Muscle of arm (tissue), 12 donors: ENCODE results near the gene MED23. TPM values are rescaled to one million over a fixed set of nuclear protein-coding genes. Genes with fewer than 3 reads are reported as not detected.

Experiments used
- polyA plus RNA-seq, 12 donors: library from polyadenylated mRNA; unstranded; fragments of 120-200 nt; gene quantifications; one replicate each; pipeline ENCODE4 v1.2.1, GENCODE V29; 2013; ENCODE audit not compliant: insufficient read length in 12 of 12

MED23 gene
- polyA plus RNA-seq, 12 donors = 12.2 to 36.4 (median 25.9) TPM; not detected in 1

Other genes with a start within 250 kb of the MED23 start
- gene ARG1, start 55.0 kb downstream of the MED23 start, polyA plus RNA-seq = 1 to 10 TPM in 5 of 12 donors, under 1 TPM in 5, not detected in 2; 0.44 to 2.6 (median 0.93) TPM
- under 1 TPM in 10 of 12 donors, not detected in 2; 0.15 to 0.94 (median 0.42) TPM for gene ENPP3, start 9.1 kb upstream of the MED23 start, polyA plus RNA-seq
- gene OR2A4, start 73.2 kb upstream of the MED23 start, polyA plus RNA-seq = 1 to 10 TPM in 1 of 12 donors, under 1 TPM in 1, not detected in 10; 0.36 to 1.0 TPM
- not detected for gene CTAGE9, start 82.8 kb upstream of the MED23 start, polyA plus RNA-seq
- gene ENPP1, start 179.8 kb upstream of the MED23 start, polyA plus RNA-seq = 10 to 100 TPM; 13.1 to 92.7 (median 20.0) TPM